Lung (tissue), 12 donors: ENCODE data around the gene COL18A1. TPM values are rescaled to one million over a fixed set of nuclear protein-coding genes. Genes with fewer than 3 reads are reported as not detected.
A peak's percentile ranks its signal among the peaks of the same experiment; 100 is the strongest.

ENCODE experiments used
- ATAC-seq: fragments of 200-7000 bp; cut with Tn5 transposase; one replicate; pipeline ENCODE4 v1.9.1; 2020; ENCODE audit warnings: moderate number of reproducible peaks; ENCODE audit not compliant: insufficient read depth, low FRiP score
- DNase-seq, 3 donors: peaks; one replicate each; pipeline ENCODE4 v3.0.0-alpha.2; 2013 to 2017
- H3K27ac ChIP-seq, 2 donors: one replicate each; pipeline ENCODE4 v1.5.1; 2013; ENCODE audit warnings: mild to moderate bottlenecking in 2 of 2, moderate library complexity in 2 of 2, control low read depth in 1 of 2, inconsistent platforms in 1 of 2, low read depth in 1 of 2, low read length in 1 of 2
- H3K27me3 ChIP-seq, 3 donors: one replicate each; pipeline ENCODE4 v1.5.1; 2013; ENCODE audit warnings: low read length in 2 of 3; ENCODE audit not compliant: control insufficient read depth in 3 of 3, insufficient read depth in 3 of 3
- H3K36me3 ChIP-seq, 4 donors: one replicate each; pipeline ENCODE4 v1.5.1; 2013; ENCODE audit warnings: low read length in 4 of 4, mild to moderate bottlenecking in 1 of 4, moderate library complexity in 1 of 4; ENCODE audit not compliant: control insufficient read depth in 4 of 4, insufficient read depth in 4 of 4
- H3K4me1 ChIP-seq, 5 donors: one replicate each; pipeline ENCODE4 v1.5.1; 2013; ENCODE audit warnings: low read length in 5 of 5, mild to moderate bottlenecking in 2 of 5, moderate library complexity in 1 of 5; ENCODE audit not compliant: control insufficient read depth in 5 of 5, insufficient read depth in 5 of 5
- H3K4me3 ChIP-seq: one replicate; pipeline ENCODE4 v1.5.1; 2013; ENCODE audit warnings: mild to moderate bottlenecking, control low read depth, moderate library complexity
- H3K9ac ChIP-seq, 2 donors: one replicate each; pipeline ENCODE4 v1.5.1; 2013; ENCODE audit warnings: low read length in 2 of 2, control low read depth in 1 of 2; ENCODE audit not compliant: insufficient read depth in 1 of 2
- H3K9me3 ChIP-seq, 4 donors: one replicate each; pipeline ENCODE4 v1.5.1; 2013; ENCODE audit warnings: low read length in 3 of 4, mild to moderate bottlenecking in 1 of 4, moderate library complexity in 1 of 4; ENCODE audit not compliant: control insufficient read depth in 4 of 4, insufficient read depth in 3 of 4
- WGBS, 2 donors: extraction: QIAGEN DNeasy Blood & Tissue Kit; methylation state at CpG; one replicate each; pipeline ENCODE4 v1.1.7; 2013; 5-methylcytosine and 5-hydroxymethylcytosine counted together
- polyA plus RNA-seq, 2 donors: library from polyadenylated mRNA; stranded (reverse); fragments of 200-250 nt; gene quantifications; one replicate each; pipeline ENCODE4 v1.2.1, GENCODE V29; 2013
- total RNA-seq, 2 donors: library from RNA; depleted of rRNA in 1 of 2; stranded (reverse); fragments of >200 nt in 1 of 2; gene quantifications; one replicate each; pipeline ENCODE4 v1.2.1, GENCODE V29; 2014 to 2021
- TF ChIP-seq, protein P1 (sequence below): IDR thresholded peaks from 2 replicates; pipeline ENCODE4 v1.5.1; 2012; ENCODE audit warnings: mild to moderate bottlenecking; ENCODE audit errors: control extremely low read depth, extremely low read depth
- donor health status: control.
- donor health status: control.
- donor health status: Bipolar disorder and iron deficiency.
- donor health status: healthy.
- donor health status: DM: yes; HTN: yes; CAD: no.

COL18A1 gene
- total and polyA plus RNA-seq, 4 donors, result 42.7 to 102 (median 45.8) TPM

- DNase-seq, result peak in 1 of 3 donors; percentile 7
- H3K9me3 ChIP-seq, result peaks cover 0 to 3% (median 0%) of the 10 kb centered on the region in 4 donors
- no peak overlapping the region for H3K27ac ChIP-seq
- TF ChIP-seq, protein P1, sequence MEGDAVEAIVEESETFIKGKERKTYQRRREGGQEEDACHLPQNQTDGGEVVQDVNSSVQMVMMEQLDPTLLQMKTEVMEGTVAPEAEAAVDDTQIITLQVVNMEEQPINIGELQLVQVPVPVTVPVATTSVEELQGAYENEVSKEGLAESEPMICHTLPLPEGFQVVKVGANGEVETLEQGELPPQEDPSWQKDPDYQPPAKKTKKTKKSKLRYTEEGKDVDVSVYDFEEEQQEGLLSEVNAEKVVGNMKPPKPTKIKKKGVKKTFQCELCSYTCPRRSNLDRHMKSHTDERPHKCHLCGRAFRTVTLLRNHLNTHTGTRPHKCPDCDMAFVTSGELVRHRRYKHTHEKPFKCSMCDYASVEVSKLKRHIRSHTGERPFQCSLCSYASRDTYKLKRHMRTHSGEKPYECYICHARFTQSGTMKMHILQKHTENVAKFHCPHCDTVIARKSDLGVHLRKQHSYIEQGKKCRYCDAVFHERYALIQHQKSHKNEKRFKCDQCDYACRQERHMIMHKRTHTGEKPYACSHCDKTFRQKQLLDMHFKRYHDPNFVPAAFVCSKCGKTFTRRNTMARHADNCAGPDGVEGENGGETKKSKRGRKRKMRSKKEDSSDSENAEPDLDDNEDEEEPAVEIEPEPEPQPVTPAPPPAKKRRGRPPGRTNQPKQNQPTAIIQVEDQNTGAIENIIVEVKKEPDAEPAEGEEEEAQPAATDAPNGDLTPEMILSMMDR, result no peak
- no peaks in the 10 kb centered on the region for H3K36me3 ChIP-seq
- 92 to 93% methylated on average over 21 of the region's 21 CpGs for WGBS, 2 donors
- H3K27me3 ChIP-seq, result no peaks in the 10 kb centered on the region
- no peak for ATAC-seq
- H3K9ac ChIP-seq, result no peak overlapping the region
- H3K4me1 ChIP-seq, result peaks cover 0 to 16% (median 6%) of the 10 kb centered on the region in 5 donors
- H3K4me3 ChIP-seq, result no peak overlapping the region
These were observed 19.4 kb upstream of the COL18A1 start for GRCh38 chr21:45385549-45386050.

GRCh38 chr21:45386336-45386727 lies 18.6 kb upstream of the COL18A1 start:
- DNase-seq (peak in 2 of 3 donors; percentile 41 to 47), ATAC-seq (no peak)
- H3K36me3 ChIP-seq, result no peaks in the 10 kb centered on the region

GRCh38 chr21:45386728-45387371 lies 18.1 kb upstream of the COL18A1 start:
- H3K27me3 ChIP-seq, result no peaks in the 10 kb centered on the region
- H3K4me1 ChIP-seq, result peaks cover 0 to 16% (median 6%) of the 10 kb centered on the region in 5 donors
- H3K36me3 ChIP-seq, result no peaks in the 10 kb centered on the region
- peak; percentile 61 for ATAC-seq
- peak; percentile 54 to 80 (median 59) for DNase-seq
- peak overlapping the region in 1 of 2 donors; percentile 30 for H3K27ac ChIP-seq
- no peak overlapping the region for H3K4me3 ChIP-seq
- 53 to 56% methylated on average over 20 of the region's 20 CpGs for WGBS, 2 donors
- TF ChIP-seq, protein P1, result no peak
- peaks cover 0 to 3% (median 0%) of the 10 kb centered on the region in 4 donors for H3K9me3 ChIP-seq
- no peak overlapping the region for H3K9ac ChIP-seq

More at GRCh38 chr21:45386336-45386727, 18.6 kb upstream of the COL18A1 start:
- WGBS, 2 donors, result 66 to 84% methylated on average over 11 of the region's 11 CpGs
- Histone ChIP-seq H3K4me1 (peaks cover 0 to 16% (median 6%) of the 10 kb centered on the region in 5 donors), H3K9ac (no peak overlapping the region), H3K4me3 (no peak overlapping the region), H3K9me3 (peaks cover 0 to 3% (median 0%) of the 10 kb centered on the region in 4 donors), H3K27ac (peak overlapping the region in 1 of 2 donors; percentile 30), H3K27me3 (no peaks in the 10 kb centered on the region)
- TF ChIP-seq, protein P1, result no peak
